Activated CD4-positive, alpha-beta T cell treated with anti-CD3 and anti-CD28 coated beads, Interleukin-2, Interleukin-4, amounts not matched to agents 100 ng/mL and 50 ng/mL, durations not matched to agents 16 hours and 8 hours (primary cell): ENCODE measurements around the gene TMEM45A.
"Not testable (repeated sequence)": the region's sequence is repeated elsewhere in the genome, so short reads cannot be mapped to it uniquely, and the experiment has no call there.

Experiments
- DNase-seq: peaks from one replicate; pipeline ENCODE4 v3.0.0-alpha.2; 2020; ENCODE audit warnings: low spot score

TMEM45A gene

DNA sequence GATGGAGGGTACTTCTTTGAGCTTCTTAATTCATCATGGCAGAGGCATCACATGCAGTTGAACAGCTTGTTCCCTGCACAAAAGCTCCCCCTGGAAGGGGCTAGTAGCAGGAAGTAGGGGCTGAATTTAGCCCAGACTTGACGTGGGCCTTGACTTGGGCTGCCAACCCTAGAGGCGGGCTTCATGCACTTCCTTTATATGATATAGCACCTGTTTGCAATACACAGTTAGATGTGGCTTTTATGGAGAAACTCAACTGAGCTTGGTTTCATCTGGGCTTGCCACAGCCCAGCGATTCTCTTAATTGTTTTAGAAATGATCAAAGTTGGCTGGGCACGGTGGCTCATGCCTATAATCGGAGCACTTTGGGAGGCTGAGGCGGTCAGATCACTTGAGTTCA lies 83.3 kb downstream of the TMEM45A start:
- no peak for DNase-seq

DNA sequence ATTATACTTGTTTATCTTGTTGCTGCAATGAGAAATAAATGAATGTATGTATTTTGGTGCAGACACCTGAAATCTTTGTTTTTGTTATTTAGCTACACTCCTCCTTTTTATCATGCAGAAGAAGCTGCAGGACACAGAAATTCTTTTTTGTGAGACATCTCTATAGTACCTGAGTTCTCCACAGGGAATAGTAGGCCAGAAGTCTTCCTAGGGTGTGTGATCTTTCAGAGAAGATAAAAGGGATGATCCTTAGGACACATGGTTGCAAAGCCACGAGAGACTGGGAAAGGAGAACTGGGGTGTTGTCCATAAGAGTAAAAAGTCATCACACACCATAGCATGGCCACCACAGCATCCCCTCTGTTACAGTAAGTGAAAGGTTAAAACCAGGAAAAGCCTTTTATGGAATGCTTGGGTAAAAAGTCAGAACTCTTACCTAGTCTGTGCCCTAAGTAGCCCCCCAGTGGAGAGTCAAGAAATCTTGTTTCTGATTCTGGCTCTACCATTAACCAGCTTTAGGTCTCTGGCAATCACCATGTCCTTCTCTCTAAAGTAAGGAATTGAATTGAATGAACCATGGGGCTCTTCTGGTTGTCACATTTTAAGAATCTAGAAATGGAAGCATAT lies 85.1 kb downstream of the TMEM45A start:
- DNase-seq, result no peak

DNA sequence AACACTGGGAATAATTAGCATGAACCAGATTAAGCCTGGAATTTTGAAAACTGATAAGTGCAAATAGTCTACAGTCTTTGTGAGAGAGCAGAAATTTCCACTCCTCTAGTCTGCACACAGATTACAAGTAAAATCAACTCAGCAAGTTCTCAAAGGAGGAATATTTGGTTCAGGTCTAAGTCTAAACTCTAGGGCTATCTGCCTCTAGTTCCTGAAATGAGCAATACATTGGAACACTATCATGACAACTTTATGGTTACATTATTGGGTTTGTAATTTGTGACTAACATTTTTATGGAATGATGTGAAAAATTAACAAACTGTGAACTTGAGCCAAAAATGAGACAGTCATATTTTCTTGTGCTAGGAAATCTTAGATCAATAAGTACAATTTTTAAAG lies 86.2 kb downstream of the TMEM45A start:
- no peak for DNase-seq

DNA sequence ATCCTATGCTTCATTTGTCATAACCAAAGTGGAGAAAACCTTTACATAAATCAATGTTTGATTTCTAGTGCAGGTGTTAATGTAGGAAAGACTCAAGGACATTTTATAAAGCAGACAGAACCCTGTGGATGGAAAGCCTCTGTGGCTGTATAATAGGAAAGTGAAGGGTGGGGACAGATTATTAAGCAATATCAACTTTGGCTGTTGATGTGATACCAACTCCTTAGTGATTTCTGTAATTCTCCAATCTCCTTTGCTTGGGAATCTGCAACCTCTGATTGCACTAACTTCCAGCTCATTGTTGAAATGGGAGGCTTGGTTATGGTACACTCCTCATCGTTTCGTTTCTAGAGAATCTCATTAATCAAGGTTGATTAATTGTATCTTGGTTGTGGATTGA lies 87.7 kb downstream of the TMEM45A start:
- no peak for DNase-seq

DNA sequence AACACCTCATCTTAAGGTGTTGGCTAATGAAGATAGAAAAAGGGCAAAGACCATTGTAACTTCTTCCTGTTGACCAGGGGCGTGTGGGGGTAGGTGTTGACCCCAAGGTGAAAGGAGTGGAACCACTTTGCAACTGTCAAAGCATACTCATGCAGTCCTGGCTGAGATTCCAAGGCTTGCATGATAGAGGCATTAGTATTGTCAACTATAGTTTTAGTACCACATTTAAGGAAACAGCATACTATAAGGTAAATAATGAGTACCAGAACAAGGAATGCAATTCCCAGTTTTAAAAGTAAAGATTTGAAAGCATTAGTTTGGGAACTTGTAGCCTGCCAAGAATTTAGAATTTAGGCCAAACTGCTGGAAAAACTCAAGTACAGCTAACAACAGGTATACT lies 89.2 kb downstream of the TMEM45A start:
- no peak for DNase-seq

DNA sequence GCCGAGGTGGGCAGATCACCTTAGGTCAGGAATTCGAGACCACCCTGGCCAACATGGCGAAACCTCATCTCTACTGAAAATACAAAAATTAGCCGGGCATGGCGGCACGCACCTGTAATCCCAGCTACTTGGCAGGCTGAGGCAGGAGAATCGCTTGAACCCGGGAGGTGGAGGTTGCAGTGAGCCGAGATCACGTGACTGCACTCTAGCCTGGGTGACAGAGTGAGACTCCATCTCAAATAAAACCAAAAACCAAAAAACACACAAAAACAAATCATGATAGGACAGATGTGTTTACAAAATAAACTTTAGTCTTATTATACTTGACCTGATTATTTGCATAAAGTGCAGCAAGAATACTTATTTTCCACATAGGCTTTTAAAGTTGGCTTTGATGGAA lies 89.7 kb downstream of the TMEM45A start:
- not testable (repeated sequence) for DNase-seq

DNA sequence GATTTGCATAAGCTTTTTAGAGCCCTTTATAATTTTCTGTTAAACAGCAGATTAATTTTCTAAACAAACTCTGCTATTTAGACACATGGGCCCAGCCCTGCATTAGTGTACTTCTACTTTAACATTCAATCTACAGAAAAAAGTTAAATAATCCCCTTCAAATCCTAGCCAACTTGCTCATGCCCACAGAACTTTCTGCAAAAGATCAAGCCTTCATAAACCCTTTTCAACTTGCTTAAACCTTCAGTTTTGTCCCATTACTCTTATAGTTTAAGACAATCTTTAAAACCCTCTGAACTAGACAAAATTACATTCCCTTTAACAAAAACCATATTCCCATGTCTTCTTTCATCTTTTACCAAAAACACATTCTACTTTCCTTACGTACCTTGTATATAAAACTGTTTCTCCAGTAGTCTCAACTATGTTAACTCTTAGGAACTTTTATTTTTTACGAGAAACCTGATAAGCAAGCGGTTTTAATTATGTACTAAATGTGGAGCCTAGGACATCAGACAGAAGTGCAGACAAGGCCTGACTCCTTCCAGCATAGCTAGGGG lies 91.8 kb downstream of the TMEM45A start:
- no peak for DNase-seq

DNA sequence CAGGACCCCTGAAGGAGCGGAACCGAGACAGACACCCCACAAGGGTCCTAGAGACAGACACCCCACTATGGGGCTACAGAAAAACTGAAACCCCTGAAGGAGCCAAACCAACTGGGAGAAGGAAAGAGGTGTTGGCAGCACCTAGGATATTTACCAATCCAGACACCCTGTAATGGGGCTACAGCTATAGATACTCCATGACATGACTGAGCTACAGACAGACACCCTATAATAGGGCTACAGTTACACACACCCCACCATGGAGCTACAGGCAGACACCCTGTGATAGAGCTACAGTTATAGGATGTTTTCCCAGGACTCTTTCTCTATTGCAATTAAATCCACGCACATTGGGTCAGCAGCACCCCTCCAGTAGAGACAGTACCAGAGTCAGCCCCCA lies 94.4 kb downstream of the TMEM45A start:
- no peak for DNase-seq

DNA sequence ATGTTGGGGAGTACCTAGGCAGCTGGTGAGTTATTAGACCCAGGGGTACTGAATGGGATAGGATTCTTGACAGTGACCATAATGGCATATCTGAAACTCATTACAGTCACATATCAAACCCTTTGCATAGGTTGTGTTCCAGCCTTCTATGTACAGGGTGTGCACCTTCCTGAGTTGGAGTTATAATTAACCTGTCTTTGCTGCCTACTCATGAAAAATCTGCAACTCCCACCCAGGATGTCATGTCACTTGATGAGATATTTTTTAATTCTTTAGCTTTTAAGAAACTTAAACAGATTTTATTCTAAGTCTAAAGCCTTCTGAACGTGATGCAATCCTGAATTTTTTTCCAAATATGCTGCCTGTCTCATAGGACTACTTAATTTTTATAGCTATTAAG lies 95.8 kb downstream of the TMEM45A start:
- no peak for DNase-seq

DNA sequence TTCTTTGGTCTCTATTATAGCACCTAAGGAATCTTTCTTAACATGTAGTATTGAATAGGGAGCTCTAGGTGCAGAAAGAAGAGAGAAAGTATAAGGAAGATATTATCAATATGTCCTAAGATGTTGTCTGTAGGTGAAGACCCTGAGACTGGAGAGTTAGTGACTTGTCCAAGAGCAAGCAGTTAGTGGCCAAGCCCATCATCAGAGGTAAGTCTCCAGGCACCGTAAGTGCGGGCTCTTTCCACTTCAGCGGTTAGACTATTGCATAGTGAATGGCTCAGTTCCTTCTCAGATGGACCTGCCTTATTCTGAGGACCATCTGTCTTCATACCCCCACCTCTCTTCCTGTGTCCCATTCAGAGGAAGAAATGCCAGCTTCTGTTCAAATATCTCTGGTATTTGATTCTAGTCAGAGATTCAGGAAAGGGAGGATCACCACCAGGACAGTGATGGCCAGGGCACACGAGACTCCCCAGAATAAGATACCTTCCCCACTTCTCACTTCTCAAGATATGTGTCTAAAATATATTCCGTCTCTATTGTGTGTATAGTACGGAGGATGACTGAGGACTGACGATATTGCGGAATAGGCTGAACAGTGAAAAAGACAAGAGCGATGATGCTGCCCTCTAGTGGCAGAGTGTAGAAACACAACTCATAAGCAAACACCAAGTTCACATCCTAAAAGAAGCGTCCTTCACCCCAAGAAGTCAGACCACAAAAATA lies 97.9 kb downstream of the TMEM45A start:
- DNase-seq, result peak; percentile 68

DNA sequence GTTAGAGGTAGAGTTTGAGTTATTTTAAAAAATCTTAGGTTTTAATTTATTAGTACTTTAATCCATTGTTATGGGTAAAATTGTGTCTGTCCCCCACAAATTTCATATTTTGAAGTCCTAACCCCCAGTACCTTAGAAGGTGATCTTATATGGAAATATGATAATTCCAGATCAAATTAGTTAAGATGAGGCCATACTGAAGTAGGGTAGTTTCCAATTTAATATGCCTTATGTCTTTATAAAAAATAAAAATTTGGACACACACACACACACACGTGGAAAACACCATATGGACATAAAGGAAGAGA lies 98.4 kb downstream of the TMEM45A start:
- no peak for DNase-seq

DNA sequence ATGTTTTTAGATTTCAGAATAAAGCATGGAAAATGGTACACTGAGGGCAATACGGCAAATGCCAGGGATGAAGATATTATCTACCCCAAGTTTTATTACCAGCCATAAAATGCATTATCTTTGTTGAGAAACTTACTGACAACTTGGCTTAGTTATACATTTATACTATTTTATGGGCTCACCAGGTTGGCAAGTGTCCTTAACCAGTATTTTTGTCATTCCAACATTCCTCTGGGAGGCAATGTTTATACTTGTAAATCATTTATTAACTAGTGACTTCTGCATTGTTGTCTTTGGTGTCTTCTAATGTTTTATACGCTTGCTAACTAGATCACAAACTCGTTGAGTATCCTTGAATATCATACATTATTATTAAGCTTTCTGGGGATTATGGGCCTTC lies 99.0 kb downstream of the TMEM45A start:
- no peak for DNase-seq

DNA sequence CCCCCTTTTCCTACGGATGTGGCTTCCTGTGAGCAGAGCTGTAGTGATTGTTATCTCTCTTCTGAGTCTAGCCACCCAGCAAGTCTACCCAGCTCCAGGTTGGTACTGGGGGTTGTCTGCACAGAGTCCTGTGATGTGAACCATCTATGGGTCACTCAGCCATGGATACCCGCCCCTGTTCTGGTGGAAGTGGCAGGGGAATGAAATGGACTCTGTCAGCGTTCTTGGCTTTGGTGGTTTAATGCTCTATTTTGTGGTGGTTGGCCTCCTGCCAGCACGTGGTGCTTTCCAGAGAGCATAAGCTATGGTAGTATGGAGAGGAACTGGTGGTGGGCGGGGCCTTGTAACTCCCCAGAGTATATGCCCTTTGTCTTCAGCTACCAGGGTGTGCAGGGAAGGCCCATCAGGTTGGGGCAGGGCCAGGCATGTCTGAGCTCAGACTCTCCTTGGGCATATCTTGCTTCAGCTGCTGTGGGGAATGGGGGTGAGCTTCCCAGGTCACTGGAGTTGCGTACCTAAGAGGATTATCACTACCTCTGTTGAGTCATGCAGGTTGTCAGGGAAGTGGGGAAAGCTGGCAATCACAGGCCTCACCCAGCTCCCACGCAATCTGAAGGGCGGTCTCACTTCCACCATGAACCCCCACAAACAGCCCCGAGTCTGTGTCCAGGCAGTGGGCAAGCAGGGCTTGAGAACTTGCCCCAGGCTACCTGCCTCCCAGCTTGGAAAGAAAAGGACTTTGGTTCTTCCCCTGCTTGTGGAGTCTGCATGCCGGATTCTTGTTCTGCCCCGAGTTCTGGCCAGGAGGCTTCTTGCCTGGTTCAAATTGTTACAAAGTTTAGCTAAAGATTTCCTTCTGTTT lies 108.0 kb downstream of the TMEM45A start:
- DNase-seq, result no peak

DNA sequence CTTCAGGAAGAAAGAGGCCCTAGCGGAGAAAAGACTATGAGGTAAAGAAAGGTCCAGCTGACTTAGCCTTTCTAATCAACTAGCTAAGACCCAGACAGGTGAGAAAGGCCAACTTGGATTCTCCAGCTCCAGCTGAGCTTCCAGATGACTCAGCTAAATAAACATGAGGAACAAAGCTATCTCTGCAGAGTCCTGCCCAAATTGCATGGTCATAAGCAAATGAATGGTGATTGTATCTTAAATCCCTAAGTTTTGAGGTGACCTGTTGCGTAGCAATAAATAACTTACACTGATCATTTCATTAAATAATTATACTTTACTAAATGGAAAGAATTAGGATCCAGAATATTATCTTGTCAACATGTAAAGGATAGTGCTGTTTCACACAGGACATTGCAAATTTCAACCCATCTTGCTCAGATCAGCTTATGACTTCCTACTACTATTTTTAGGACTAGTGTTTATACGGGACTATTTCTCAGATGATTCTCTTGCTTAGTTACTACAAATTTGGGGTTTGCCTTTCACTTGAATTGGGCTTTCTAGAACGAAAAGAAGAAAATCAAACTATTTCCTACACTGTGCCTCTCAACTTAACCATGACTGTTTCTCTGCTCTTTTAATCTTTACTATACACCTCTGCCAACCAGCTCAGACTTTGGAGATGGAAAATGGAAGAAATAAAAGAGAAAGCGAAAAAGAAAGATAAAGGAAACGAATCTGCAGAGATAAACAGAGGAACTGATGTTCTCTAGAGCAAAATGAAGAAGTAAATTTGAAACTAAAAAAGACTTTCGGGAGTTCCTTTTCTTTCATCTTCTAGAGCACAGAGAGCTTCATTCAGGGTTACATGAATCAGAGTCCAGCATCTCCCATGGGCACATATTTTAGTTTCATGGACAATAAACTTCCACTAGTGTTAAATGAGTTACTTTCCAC lies 110.4 kb downstream of the TMEM45A start:
- DNase-seq, result peak; percentile 5

DNA sequence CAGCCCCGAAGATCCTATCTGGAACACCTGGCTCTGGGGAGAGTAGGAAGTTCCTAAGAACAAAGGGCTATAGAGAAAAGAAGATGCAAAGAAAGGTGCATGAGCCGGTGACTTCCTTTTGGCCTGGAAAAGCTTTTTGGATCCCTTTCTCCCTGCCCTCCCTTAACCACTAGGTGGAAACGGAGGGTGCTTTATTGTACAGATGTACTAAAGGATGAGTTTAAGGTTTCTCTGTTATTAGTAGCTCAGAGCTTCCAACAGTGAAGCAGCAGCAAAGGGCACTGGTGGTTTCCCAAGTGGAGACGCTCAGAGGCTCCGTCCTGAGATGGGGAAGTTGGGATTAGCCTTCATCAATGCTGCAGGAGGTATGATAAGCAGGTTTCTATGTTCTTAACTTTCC lies 111.0 kb downstream of the TMEM45A start:
- DNase-seq, result peak; percentile 11

DNA sequence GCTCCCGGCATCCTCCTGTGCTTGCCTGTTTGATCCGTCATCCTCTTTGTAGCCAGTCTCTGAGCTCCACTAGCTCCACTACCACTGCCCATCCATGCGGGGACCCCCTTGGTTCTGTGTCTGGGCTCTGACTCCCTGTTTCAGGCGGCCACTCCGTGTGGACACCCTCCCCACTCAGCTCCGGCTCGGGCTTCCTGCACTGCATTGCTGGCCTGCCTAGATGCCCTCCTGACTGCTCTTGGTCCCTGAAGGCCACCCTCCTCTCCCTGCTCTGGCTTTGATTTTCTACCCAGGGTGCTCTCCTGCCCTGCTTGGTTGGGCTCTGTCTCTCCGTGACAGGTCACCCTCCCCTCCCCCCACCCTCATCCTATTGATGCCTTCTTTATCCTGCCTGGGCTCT lies 112.9 kb downstream of the TMEM45A start:
- no peak for DNase-seq

DNA sequence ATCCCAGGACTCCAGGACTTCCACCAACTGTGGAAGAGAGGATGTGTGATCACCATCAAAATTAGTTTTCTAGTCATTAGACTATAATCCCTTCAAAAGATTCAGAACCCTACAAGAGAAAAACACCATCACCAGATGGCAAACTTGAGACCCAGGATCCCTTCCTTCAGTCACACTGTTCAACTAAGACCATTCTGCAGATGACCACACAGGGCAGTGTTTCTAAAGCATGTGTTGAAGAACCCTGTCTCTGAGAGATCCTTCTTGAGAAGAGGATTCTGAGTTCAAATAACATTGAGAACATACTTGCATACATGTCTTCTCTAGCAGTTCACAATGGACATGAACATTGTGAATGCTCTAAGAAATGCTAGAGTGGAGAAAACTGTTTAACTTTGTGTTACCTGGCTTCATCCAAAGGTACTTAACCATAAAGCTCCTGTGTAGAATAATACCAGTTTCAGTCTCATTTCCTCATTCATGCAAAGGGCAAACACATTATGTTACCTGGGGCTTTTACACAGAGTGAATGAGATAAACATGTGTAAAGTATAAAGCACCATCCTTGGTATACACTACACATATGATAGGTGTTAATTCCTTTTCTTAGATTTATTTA lies 114.6 kb downstream of the TMEM45A start:
- no peak for DNase-seq

DNA sequence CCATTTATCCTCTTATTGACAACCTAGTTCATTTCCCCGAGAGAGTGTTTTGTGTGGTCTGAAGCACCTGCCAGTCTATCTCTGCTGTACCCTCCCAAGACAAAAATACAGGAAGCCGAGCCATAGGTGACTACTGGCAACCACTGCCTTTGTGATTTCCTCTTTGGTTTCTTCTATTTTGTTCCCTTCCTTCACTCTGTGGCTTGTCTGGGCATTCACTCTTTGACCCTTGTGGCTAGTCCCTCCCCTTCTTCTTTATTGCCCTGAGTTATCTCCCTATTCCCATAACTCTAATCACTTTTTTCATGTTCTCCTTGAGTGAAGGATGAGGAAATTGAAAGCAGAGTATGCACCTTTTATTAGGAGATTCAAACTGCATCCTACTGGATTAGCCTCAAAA lies 116.9 kb downstream of the TMEM45A start, which contains the start of gene ADGRG7:
Gene ADGRG7 (plus strand): TSS at position 297 of the 400 bp plus-strand sequence. CDS start 256 bp downstream, outside the sequence.
- DNase-seq, result no peak

DNA sequence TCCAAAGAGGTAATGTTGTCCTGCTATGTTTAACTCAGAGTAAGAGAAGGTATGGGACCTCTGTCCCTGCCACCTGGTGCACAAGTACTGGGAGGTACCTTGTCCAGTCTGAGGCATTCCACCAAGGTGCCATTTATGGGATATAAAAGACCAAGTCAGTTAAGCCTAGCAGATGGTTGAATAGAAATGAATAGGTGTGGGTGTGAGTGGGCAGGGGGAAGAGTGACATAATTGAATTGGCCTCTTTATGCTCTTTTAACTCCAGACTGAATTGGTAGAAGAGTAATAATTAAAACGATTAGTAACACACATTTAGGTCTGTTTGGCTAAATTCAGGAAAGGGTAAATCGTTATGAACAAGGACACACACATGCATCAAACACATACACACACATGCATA lies 117.5 kb downstream of the TMEM45A start:
- DNase-seq, result no peak

DNA sequence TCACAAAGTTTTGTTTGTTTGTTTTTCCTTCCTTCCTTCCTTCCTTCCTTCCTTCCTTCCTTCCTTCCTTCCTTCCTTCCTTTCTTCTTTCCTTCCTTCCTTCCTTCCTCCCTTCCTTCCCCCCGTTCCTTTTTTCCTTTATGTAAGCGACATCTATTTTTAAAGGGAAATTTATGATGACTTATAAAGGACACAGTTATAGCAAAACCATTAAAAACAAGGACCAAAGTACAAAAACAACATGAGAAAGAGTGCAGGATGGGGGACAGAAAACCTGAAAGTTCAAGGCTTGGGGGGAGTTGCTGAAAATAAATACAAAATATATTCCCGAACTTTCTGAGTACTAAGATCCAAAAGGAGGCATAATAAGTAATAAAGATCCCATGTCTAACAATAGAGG lies 118.8 kb downstream of the TMEM45A start:
- no peak for DNase-seq

DNA sequence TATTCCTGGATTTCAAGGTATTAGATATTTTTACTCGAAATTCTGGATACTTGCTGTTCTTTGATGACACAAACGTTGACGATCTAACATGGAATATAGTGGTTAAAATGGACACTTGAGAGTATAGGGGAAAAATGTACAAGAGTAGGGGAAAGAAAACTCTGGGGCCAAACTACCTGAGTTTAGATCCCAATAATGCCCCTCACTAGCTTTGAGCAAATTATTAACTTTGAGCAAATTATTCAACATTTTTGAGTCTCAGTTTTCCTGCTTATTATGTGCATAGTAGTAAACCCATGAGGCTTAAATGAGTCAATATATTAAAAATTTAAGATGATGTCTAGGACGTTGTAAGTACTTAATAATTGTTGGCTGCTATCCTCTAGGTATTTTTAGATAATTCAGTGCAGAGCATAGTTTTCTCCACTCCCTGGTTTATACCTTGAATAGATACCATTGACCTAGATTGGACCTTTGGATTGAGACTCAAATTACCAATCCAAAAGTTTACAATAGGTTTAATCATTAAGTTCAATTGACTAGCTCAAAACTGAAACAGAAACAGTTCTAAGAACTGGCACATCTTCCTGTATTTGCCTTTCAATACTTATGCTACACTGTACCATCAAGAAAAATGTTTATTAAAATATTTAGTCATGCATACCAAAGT lies 121.4 kb downstream of the TMEM45A start:
- no peak for DNase-seq
